ENCODE results near the gene ROR2. TPM values are rescaled to one million over a fixed set of nuclear protein-coding genes. Genes with fewer than 3 reads are reported as not detected.

The ROR2 gene
- total RNA-seq, 1 donor from 2014 or later, result 0.74 TPM

- no peak for TF ChIP-seq CTCF (IDR thresholded peaks at IDR 0.05; ENCODE audit: borderline replicate concordance)
- H3K27me3 ChIP-seq (ENCODE audit: low read depth), result peaks cover 48% of the 10 kb centered on the region
- H3K36me3 ChIP-seq, result no peaks in the 10 kb centered on the region
- H3K9me3 ChIP-seq (replicated peaks), result no peaks in the 10 kb centered on the region
- intact Hi-C loops (cut with micrococcal nuclease), result no loop called here
- H3K4me1 ChIP-seq, result peaks cover 18% of the 10 kb centered on the region
- H3K27ac ChIP-seq (replicated peaks), result no peak overlapping the region
- no peak overlapping the region for H3K4me3 ChIP-seq
- no peak for DNase-seq
Observed at GRCh38 chr9:91903126-91903911, 46.7 kb downstream of the ROR2 start.

GRCh38 chr9:91902475-91903125 lies 47.4 kb downstream of the ROR2 start:
- no peak for DNase-seq
- H3K36me3 ChIP-seq, result no peaks in the 10 kb centered on the region
- no peaks in the 10 kb centered on the region for H3K9me3 ChIP-seq (replicated peaks)
- no peak overlapping the region for H3K27ac ChIP-seq (replicated peaks)
- peaks cover 48% of the 10 kb centered on the region for H3K27me3 ChIP-seq (ENCODE audit: low read depth)
- no peak for TF ChIP-seq CTCF (IDR thresholded peaks at IDR 0.05; ENCODE audit: borderline replicate concordance)
- peaks cover 24% of the 10 kb centered on the region for H3K4me1 ChIP-seq
- intact Hi-C loops (cut with micrococcal nuclease), result no loop called here
- H3K4me3 ChIP-seq, result no peak overlapping the region

- Histone ChIP-seq H3K4me1 (peaks cover 38% of the 10 kb centered on the region), H3K9me3 (replicated peaks) (no peaks in the 10 kb centered on the region), H3K27me3 (ENCODE audit: low read depth) (peaks cover 34% of the 10 kb centered on the region), H3K36me3 (no peaks in the 10 kb centered on the region), H3K4me3 (peak overlapping the region; percentile 29), H3K27ac (replicated peaks) (no peak overlapping the region)
- no peak for DNase-seq
- intact Hi-C loops (cut with micrococcal nuclease), result no loop called here
- TF ChIP-seq CTCF (IDR thresholded peaks at IDR 0.05; ENCODE audit: borderline replicate concordance), result no peak
Observed at GRCh38 chr9:91900797-91901177, 49.2 kb downstream of the ROR2 start.

- Histone ChIP-seq H3K27me3 (ENCODE audit: low read depth) (peaks cover 32% of the 10 kb centered on the region), H3K4me3 (peak overlapping the region; percentile 29), H3K36me3 (no peaks in the 10 kb centered on the region), H3K27ac (replicated peaks) (no peak overlapping the region), H3K4me1 (peaks cover 38% of the 10 kb centered on the region), H3K9me3 (replicated peaks) (no peaks in the 10 kb centered on the region)
- peak; percentile 28 for DNase-seq
- intact Hi-C loops (cut with micrococcal nuclease), result no loop called here
- TF ChIP-seq CTCF (IDR thresholded peaks at IDR 0.05; ENCODE audit: borderline replicate concordance), result no peak
Observed at GRCh38 chr9:91900055-91900796, 49.8 kb downstream of the ROR2 start.

GRCh38 chr9:91899594-91899993 lies 50.4 kb downstream of the ROR2 start:
- Histone ChIP-seq H3K27me3 (ENCODE audit: low read depth) (peaks cover 28% of the 10 kb centered on the region), H3K4me3 (no peak overlapping the region), H3K9me3 (replicated peaks) (no peaks in the 10 kb centered on the region), H3K36me3 (no peaks in the 10 kb centered on the region), H3K27ac (replicated peaks) (no peak overlapping the region), H3K4me1 (peaks cover 38% of the 10 kb centered on the region)
- no peak for DNase-seq
- TF ChIP-seq CTCF (IDR thresholded peaks at IDR 0.05; ENCODE audit: borderline replicate concordance), result no peak
- intact Hi-C loops (cut with micrococcal nuclease), result no loop called here

Measured in left ventricle myocardium inferior (tissue), 1 donor.